NAMALWA (cell line): ENCODE measurements around the gene ISG20.

Experiments used
- DNase-seq: peaks from one replicate; pipeline ENCODE4 v3.0.0-alpha.2; 2015; ENCODE audit warnings: low spot score

Gene ISG20

GRCh38 chr15:88638626-88639372, at the start of gene ISG20:
Gene ISG20, plus strand, starts transcription at chr15:88639016. Its CDS starts 351 bp downstream, at chr15:88639367.
- peak; percentile 99 for DNase-seq

- DNase-seq: no peak
These were observed 48.1 kb upstream of the ISG20 start for GRCh38 chr15:88590759-88591158.

DNA sequence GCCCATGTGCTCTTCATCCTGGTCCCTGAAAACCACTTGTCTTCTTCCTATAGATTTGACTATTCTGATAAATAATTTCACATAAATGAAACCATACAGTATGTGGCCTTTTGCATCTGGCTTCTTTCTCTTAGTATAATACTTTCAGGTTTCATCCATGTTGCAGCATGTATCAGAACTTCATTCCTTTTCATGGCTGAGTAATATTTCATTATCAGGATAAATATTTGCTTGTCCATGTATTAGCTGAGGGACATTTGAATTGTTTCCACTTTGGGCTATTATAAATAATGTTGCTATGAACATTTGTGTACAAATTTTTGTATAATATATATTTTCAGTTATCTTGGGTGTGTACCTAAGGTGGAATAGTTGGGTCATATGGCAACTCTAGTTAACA, 47.4 kb upstream of the ISG20 start:
- DNase-seq: no peak

- no peak for DNase-seq
These were observed 34.9 kb upstream of the ISG20 start for GRCh38 chr15:88603885-88604284.

DNA sequence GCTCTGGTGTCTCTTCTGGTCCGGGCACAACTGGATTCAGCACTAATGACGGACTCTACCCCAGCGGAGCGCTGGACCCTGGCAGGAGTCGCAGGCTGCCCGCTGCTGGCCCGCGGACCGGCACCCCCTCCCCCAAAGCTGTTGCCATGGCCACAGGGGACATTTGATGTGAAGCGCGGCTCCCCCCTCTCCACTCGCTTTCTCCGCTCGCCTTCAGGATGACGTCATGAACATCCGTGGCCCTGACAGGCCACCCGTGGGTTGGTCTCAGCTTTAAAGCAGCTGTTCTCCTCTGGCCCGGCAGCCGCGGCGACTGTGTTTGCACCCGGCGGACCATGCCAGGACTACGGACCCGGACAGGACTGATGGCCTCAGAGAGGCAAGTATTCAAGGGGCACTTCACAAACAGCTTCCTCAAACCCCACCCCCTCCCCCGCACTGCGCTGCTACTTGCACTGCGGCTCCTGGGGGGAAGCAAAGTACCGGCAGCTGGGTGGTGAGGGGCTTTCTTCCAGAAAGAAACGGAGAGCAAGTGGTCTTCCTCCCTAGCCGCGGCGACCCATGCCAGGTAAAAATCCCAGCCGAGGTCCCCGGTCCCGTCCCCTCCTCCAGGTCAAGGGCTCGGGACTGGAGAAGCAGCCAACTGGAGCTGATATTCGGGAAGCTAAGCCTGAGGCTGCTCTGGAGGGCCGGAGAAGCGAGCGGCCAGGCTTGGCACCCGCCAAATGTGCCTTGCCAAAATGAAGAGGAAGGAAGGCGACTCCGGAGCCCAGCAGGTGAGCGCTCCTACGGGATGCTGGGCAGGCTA, 34.2 kb upstream of the ISG20 start:
- no peak for DNase-seq

- DNase-seq: no peak
These were observed 33.4 kb upstream of the ISG20 start for GRCh38 chr15:88605189-88606069.

DNA sequence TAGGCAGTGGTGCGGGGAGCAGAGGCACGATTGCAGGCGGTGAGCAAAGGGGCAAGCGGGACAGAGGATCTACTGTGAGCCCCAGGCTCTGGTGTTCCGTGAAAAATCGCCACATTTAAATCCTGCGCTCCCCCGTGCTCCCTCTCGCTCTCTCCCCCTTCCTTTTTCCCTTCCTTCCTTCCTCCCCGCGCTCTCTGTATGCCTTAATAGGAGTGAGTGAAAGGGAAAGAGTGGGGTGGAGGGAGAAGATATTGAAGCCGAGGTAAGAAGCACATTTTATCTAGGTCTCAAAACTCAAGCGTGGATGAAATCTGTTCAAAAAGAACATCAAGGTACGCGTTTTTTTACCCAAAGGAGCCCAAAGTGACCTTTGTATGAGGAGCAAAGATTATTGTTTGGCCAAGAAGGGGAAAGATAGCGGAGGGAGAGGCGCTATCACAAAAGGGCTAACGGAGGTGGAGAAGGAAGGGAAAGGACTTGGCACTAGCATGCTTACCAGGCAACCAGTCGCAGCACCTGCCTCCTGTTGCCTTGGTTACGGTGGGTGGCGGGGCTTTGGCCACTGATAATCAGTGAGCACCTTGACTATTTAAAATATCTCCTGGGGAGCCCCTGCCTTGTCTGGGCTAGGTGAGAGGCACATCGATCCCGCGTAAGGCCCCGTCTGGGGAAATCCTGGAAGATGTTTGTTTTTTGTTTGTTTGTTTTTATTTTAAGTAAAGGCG, 32.6 kb upstream of the ISG20 start:
- no peak for DNase-seq

- DNase-seq: no peak
These were observed 30.9 kb upstream of the ISG20 start for GRCh38 chr15:88607951-88608350.

DNA sequence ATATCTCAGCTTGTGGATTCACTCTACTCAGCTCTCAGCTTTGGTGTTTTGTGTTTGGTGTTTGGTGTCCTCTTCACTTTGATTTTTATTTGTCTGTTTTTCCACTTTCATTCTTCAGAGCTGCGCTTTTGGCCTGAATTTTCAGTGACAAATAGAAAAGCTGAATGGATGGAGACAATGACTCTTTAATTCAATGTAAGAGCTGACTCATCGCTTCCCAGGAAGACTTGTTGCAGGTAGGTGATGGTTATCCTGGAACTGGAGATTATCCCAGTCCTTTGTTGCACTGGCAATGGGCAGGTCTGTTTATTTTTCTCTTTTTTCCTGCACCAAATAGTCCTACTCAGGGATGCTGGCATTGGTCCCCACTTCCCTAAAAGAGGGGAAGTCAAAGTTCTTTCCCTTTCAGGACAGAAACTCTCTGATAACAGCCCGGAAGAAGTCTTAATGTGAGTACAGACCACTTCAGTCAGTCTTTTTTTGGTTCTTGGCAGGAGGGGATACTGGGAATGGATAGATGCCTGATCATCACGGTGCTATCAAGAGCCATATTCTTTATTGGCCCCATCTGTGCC, 30.1 kb upstream of the ISG20 start:
- DNase-seq: no peak

DNA sequence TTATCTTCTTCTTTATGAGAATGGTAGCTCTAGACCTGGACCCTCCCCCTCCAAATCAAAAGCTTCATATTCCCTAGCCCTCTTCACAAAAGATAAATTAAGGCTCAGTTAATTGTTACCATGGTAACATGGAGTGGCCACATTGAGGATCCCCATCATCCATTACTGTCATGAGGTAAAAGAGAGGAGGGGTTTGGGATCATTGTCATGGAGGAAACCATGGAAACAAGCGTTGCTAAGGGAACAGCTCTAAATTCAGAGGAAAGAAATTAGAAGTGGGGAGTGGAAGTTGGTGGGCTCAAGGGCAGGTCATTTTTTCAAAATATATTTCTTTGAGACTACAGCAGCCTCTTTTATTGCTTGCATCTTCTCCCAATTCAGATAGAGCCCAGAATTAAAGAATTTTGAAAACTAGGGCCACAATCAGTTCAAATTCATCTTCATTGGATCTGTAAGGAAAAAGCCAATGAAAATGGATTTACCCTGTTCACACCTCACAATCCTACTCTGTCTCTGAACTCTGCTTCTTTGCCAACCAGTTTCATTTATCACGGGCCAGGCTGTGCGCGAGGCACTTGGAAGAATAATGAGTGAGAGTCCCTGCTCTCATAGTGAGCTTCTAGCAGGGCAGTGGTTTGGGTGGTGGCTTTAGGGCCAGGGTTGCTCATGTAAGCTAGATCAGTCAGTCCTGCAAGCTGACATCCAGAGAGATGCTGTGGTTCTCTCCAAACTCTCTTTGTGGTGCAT, 29.3 kb upstream of the ISG20 start:
- DNase-seq: no peak

DNA sequence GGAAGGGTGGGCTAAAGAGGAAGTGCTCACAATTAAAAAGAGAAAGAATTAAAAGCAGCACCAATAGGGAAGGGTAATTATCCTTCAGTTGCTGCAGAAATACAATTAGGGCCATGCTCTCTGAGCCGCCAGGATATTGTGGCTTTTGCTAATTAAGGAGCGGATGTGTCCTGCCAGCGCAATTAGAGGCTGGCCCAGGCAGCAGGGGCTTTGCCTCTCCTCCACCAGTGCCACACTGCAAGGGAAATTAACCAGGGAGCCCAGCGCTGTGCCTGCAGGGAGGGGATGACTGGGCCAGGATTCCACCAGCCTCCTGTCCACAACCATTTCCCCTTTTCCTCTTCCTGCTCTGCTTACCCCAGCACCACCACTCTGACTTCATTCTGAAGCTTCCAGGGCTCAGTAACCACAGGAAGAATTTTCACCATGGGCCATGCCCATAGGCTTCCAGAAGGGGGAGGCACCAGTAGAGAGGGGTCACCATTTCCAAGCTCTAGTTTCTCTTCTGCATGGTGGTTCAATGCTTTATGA, 28.1 kb upstream of the ISG20 start:
- peak; percentile 14 for DNase-seq

- no peak for DNase-seq
These were observed 26.5 kb upstream of the ISG20 start for GRCh38 chr15:88612186-88612796.

- DNase-seq: no peak
These were observed 25.5 kb upstream of the ISG20 start for GRCh38 chr15:88613074-88613944.

- DNase-seq: no peak
These were observed 23.3 kb upstream of the ISG20 start for GRCh38 chr15:88615303-88616107.

DNA sequence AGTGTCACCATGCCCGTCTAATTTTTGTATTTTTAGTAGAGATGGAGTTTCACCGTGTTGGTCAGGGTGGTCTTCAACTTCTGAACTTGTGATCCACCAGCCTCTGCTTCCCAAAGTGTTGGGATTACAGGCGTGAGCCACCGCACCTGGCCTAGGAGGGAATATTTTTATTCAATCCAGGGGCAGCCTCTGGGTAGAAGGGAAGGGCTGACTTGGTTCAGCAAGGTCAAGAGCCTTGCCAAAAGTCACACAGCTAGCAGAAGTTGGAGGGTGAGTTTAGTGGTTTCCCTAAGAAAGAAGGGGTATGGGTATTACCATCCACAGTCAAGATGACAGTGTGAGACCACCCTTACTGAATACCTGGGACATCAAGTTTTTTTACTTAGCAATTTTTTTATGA, 22.6 kb upstream of the ISG20 start:
- no peak for DNase-seq

DNA sequence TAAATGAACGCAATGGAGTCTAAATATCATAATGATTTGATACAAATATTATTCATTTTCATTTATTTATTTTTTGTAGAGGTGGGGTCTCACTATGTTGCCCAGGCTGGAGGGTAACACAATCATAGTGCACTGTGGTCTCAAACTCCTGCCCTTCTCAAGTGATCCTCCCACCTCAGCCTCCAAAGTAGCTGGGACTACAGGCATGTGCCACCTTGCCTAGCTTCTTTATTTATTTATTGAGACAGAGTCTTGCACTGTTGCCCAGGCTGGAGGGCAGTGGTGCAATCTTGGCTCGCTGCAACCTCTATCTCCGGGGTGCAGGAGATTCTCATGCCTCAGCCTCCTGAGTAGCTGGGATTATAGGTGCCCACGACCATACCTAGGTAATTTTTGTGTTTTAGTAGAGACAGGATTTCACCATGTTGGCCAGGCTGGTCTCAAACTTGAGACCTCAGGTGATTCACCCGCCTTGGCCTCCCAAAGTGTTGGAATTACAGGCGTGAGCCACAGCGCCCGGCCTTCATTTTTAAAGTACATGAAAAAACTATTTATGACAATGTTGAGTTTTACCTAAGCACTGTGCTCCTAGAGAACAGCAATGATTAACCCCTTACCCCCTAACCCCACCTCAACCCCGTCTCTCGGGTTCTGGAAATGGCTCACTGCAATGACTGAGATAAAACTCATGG, 21.6 kb upstream of the ISG20 start:
- DNase-seq: no peak

- no peak for DNase-seq
These were observed 21.0 kb upstream of the ISG20 start for GRCh38 chr15:88617790-88618189.
